Measurements from ENCODE around the gene TRIML2.
"Not testable (repeated sequence)": the region's sequence is repeated elsewhere in the genome, so short reads cannot be mapped to it uniquely, and the experiment has no call there.

The TRIML2 gene

DNA sequence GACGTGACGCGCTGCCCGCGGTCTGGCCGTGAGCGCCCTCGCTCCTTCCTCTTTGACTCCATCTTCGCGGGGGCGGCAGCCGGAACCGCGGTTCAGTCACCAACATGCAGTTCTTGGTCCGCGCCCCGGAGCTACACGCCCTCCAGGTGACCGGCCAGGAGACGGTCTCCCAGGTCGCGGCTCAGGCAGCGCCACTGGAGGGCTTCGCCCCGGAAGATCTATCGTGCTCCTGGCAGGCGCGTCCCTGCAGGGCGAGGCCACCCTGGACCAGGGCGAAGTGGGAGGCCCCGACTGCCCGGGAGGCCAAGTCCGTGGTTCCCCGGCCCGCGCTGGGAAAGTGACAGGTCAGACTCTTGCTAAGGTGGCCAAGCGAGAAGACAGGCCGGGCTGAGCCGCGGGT, 2.9 kb downstream of the TRIML2 start:
- DNase-seq: no peak

DNA sequence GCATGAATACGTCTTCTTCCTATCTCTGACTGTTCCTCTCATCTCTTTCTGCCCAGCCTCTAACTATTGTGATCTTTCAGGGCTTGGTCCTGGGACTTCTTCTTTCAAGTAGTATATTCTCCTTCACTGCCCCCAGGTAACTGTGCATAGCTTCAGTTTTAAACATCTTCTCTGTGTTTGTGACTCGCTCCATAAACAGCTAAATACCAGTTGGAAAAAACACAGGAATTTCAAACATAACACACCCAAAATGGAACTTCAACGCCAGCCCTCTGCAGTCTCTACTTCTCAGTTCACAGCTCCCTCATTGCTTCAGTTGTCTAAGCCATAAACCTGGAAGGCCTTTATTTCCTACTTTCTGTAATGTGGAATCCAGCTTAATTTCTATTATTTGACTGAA, 16.6 kb downstream of the TRIML2 start:
- no peak for DNase-seq

DNA sequence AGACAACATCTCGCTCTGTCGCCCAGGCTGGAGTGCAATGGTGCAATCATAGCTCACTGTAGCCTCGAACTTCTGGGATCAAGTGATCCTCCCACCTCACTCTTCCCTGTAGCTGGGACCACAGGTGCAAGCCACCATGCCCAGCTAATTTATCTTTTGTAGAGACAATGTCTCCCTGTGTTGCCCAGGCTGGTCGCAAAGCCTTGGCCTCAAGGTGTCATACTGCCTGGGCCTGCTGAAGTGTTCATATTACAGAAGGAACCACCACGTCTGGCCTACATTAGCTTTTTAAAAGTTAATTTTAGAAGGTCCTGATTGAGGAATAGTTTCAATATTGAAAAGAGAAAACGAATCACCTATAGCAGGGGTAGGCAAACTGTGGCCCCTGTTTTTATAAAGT, 22.5 kb downstream of the TRIML2 start:
- DNase-seq: no peak

DNA sequence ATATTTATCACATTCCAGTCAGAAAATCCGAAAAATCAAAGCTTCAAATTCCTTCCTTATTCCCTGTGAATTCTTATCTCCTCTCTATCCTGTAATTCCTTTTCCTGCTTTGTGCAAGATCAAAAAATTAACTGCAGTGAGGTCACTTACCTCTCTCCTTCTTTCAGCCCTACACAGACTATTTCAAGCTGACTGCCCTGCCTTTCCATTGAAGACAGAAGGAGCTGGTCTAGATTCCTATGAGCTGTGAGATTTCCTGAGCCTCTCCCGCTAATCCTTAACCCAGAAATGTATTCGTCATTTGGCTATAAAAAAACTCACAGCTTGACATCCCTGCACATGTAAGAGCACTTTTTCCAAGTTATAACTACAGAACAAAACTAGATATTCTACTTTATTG, 26.6 kb downstream of the TRIML2 start:
- no peak for DNase-seq

DNA sequence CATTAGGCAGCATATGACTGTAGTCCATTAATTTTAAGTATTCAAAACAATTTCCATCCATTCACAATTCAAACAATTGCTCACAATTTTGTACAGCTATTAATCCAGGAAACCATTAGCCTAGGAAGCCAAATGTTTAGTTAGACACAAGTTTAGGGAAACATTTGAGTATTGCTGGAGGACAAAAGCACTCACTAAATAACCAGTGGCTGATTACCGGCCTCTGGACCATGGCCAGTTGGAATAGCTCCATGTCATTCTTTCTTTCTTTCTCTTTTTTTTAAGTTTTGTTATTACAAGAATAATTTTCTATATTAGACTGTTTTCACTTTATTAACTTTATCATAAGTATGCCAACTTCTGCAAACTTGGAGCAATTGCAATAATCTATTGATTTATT, 31.3 kb downstream of the TRIML2 start:
- DNase-seq: no peak

DNA sequence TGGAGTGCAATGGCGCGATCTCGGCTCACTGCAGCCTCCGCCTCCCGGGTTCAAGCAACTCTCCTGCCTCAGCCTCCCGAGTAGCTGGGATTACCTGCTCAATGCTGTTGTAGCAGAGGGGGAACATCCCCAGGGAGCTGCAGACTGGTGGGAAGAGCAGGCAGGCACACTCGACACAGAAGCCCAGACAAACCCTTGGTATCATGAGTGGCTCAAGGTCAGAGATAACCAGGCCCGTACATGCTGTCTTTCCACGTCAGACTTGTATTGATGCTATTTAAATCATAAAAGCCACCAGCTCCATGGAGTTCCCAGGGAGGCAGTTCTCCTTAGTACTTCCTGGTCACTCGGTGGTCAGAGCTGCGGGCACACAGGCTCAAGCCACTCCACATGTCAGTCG, 33.2 kb downstream of the TRIML2 start:
- no peak for DNase-seq

DNA sequence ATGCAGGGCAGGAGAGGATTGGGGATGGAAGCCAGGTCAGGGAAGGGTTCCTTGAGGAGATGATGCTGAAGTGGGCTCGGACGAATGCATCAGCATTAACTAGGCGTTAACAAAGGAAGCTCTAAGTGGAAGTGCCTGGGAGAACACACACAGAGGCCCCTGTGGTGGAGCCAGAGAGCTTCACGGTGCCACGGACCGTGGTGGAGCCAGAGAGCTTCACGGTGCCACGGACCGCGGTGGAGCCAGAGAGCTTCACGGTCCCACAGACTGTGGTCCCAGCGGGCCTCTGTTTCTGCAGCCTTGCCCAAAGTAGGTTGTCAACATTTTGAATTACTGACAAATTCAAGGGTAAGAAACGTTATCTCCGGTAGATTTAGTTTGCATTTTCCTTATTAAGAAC, 48.3 kb downstream of the TRIML2 start:
- DNase-seq: no peak

DNA sequence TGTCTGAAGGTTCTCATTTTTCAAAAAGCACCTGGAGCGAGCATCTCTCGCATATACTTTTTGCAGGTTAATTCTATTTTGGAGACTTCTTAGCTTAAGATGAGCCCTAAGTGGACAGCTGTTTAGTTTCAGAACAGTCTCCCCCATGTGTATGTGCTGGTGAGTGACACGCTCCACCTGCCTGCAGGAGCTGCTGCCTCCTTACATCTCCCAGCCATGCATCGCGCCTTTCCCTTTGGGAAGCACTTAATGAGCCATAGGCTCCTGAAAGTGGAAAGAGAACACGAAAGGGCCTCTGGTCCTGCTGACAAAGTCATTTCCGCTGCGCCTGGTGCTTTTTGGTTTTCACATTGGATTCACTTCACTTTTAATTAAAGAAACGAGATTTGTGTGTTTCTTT, 56.1 kb downstream of the TRIML2 start:
- no peak for DNase-seq

DNA sequence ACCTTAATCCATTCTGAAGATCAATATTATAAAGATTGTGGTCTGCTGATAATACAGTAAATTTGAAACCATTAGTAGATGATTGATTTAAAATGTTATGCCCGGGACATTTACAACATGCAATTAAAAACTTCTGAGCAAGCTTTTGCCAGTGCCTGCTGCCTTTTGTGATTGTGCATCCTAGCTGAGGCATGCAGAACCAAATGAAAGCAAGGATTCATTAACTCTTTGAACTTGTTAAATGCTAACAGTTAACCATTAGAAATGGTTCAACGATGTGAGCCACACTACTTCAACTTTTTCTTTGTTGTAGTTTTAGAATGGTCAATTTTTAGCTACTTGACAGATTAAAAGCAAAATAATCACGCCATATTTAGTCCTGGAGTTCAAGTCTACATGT, 62.7 kb downstream of the TRIML2 start:
- no peak for DNase-seq

DNA sequence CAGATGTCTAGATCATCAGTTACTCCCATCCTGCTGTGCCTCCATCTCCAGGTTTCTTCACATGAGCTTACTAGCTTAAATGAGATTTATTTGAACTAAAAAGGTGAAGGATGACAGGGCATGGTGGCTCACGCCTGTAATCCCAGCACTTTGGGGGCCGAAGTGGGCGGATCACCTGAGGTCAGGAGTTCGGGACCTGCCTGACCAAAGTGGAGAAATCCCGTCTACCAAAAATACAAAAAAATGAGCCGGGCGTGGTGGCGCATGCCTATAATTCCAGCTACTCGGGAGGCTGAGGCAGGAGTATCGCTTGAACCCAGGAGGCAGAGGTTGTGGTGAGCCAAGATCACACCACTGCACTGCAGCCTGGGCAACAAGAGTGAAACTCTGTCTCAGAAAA, 63.9 kb downstream of the TRIML2 start:
- DNase-seq: not testable (repeated sequence)

DNA sequence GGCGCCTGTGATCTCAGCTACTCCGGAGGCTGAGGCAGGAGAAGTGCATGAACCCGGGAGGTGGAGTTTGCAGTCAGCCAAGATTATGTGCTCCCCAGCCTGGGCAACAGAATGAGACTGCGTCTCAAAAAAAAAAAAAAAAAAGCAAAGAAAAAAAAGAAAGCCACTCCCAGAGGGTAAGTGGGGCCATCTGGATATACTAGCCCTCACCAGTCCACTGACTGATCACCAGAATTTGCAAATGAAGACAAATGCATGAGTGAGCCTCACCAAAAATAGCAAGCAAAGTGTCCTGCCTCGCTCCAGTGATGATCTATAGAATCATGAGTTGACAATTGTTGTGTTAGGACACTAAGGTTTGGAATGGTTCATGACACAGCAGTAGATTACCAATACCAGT, 66.2 kb downstream of the TRIML2 start:
- DNase-seq: no peak

DNA sequence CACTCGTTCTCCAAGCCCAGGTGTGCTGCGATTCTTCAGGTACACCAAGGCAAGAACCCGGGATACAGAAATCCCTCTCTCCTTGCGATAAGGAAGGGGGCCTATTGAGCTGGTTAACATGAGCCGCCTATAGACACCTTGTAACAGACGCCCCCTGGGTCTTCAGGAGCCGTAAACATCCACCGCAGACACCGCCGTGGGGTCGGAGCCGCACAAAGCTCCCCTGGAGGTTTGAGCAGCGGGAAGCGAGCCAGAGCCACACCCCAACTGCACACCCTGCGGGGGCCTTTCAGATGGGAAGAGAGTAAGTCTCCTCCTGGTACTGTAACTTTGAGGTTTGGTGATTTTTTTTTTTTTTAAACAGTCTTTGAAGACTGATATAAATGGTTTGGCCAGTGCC, 67.2 kb downstream of the TRIML2 start:
- DNase-seq: no peak

DNA sequence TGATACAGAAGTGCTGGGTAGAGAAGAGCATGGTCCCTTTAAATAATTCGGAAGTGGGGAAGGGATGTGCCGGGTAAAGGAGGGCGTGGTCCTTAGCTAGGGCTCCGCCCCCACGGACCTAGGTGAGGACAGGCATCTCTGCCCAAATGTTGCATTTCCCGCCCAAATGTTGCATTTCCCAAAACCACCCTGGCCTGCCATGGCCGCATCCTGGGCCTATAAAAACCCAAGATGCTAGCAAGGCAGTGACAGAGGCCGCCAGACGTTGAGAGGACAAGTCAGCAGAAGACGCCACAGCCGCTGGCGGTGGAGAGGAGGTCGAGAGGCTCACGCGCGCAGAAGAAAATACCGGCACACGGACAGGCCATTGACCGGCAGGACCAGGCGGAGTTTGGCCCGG, 67.7 kb downstream of the TRIML2 start:
- no peak for DNase-seq

Measured in CD4-positive, alpha-beta T cell treated with Interleukin-1 beta for 1 hour (primary cell).